Measurements from ENCODE around the gene DAB2IP. TPM values are rescaled to one million over a fixed set of nuclear protein-coding genes. Genes with fewer than 3 reads are reported as not detected.
"Not testable (repeated sequence)": the region's sequence is repeated elsewhere in the genome, so short reads cannot be mapped to it uniquely, and the experiment has no call there.

Gene DAB2IP
- total RNA-seq, 8 experiments from 2014 or later = 8.0 to 27.7 (median 19.6) TPM

DNA sequence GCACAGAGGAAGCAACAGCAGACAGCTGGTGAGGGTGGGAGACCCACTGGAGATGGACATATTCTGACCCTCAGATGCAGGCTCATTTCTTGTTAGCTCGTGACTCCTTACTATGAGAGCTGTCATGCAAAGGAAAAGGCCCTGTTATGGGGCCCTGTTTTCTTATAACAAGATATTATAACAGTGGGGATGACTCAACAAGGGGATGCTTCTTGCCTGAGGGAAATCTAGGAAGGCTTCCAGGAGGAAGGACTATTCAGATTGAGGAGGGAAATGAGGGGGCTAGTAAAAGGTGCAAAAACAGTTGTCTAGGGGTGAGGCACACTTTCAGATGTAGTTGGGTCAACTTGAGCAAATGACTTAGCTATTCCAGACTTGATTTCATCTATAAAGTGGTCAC is 83.0 kb downstream of the DAB2IP start:
- H3K4me1 ChIP-seq (replicated peaks in 1 of 2) = peaks cover 13 to 23% of the 10 kb centered on the region in 2 donors
- 100% methylated on average over 1 of the region's 1 CpG; no CpG with 5 or more reads in 9 of the 10 experiments for WGBS, 10 experiments
- in situ Hi-C loops (cut with MboI; ENCODE audit: low pct_unique_long_range_greater_than_20kb in 2 of 9, low sequenced_read_pairs in 9 of 9, unreplicated experiment in 9 of 9) = loop anchor here in 2 of 9 experiments (25.0 kb wide), 1 partner anchor 253 kb away; no protein-coding TSS in a partner anchor
- H3K27ac ChIP-seq = no peak overlapping the region
- no peak overlapping the region for H3K4me3 ChIP-seq
- ATAC-seq (replicated peaks in 6 of 8) = no peak

DNA sequence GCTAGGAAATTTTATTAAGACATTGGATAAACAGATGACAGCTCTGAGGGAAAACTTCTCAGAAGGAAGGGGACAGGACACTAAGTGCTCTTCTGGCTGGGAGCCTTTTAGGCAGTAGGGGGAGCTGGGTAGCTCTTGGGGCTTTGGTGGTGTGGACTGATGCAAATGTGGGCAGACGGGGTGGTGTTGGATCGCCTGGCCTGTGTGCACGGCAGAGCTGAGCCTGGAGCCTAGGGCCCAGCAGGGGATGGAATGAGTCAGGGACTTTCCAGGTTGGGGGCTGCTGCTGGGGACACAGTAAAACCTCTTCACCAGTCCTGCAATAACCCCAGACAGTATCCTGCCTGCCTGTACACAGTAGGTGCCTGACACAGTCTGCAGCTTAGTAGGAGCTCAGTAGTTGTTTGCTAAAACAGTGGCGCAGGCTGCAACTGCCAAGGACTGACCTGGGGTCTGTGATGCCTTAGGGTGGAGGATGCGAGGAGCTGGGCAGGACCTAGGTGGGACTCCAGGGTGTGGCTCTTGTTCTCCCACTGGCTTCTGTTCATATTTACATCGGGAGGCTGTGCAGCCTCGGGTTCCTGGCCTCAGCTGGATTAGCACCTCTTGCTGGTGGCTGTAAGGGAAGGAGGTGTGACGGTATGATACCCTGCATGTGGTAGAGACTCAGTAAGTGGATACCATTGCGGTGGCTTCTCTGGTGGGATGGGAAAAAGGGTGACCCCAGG is 83.8 kb downstream of the DAB2IP start:
- 0 to 67% (median 43%) methylated on average over 1 to 5 of the region's 9 CpGs; no CpG with 5 or more reads in 2 of the 10 experiments for WGBS, 10 experiments
- no peak overlapping the region for H3K27ac ChIP-seq
- in situ Hi-C loops (cut with MboI; ENCODE audit: low pct_unique_long_range_greater_than_20kb in 2 of 9, low sequenced_read_pairs in 9 of 9, unreplicated experiment in 9 of 9) = loop anchor here in 2 of 9 experiments (25.0 kb wide), 1 partner anchor 252 kb away; no protein-coding TSS in a partner anchor
- peaks cover 13 to 23% of the 10 kb centered on the region in 2 donors for H3K4me1 ChIP-seq (replicated peaks in 1 of 2)
- no peak overlapping the region for H3K4me3 ChIP-seq
- ATAC-seq (replicated peaks in 6 of 8) = peak; percentile 50 to 85 (median 66)

DNA sequence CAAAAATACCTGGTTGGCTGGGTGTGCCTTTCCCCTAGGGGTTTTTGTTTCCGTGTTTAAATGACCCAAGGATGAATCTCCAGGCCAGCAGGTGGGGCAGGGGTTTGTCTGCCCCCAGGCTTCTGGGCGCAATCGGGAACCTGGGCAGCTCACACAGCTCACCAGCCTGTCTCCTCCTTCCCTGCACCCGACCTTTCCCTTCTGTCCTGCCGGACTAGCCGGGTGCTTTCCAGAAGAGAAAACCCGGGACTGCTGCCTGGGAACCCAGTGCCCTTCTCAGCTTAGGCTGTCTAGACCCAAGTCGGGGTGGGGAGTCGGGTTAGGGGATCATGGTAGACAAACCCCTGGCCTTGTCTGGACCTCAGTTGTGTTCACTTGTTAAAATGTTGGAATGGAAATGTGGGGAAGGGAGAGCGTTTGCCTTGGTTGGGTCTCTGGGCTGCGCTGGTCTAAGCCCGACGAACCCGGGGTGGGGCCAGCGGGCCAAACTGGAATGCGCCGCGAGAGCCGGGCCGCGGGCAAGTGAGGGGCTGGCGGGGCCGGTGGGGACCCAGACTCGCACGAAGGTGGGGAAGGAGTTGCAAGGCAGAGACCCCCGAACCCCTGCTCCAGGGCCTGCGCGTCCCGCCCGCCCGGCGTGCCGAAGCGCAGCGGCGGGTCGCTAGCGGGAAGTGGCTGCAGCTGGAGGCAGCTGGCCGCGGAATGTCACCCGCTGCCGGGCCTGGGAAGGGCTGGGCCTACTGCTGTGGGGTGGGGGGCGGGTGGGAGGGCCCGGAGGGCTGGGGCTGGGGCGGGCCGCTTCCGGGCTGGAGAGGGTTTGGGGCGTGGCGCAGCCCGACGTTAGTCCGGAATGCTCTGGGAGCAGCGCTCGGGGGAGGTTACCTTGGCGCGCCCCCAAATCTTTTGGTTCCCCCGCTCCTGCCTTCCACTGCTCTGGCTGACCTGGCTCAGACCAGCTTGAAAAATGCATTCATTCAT is 84.6 kb downstream of the DAB2IP start:
- peak overlapping the region in 1 of 2 donors; percentile 64 for H3K27ac ChIP-seq
- H3K4me1 ChIP-seq (replicated peaks in 1 of 2) = peaks cover 13 to 25% of the 10 kb centered on the region in 2 donors
- 4 to 49% (median 25%) methylated on average over 2 to 11 of the region's 57 CpGs; no CpG with 5 or more reads in 2 of the 10 experiments for WGBS, 10 experiments
- H3K4me3 ChIP-seq = peak overlapping the region in 4 of 5 donors; percentile 15 to 41 (median 36)
- peak; percentile 53 to 86 (median 76) for ATAC-seq (replicated peaks in 6 of 8)
- in situ Hi-C loops (cut with MboI; ENCODE audit: low pct_unique_long_range_greater_than_20kb in 2 of 9, low sequenced_read_pairs in 9 of 9, unreplicated experiment in 9 of 9) = loop anchor here in 2 of 9 experiments (25.0 kb wide), 1 partner anchor 251 kb away; no protein-coding TSS in a partner anchor

DNA sequence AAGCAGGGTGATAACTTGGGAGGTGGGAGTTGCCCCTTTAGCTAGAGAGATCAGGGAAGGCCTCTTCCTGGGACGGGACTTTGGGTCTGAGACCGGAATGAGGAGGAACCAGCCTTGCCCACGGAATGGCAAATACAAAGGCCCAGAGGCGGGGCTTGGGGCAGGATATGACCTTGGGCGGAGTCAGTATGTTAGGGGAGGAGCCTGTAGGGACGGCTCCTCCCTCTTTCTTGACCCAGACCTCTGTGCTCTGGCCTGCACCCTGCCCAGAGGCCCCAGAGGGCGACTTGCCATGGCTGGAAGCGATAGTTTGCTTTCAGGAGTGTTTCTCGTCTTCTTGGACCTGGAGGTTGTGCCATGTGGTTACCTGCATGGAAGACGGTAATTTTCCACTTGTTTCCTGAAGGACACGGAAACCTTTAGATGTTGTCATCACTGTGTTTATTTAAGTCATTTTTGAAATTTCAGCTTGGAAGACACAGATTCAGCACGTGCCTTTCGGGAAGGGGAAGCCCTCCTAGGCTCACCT is 85.6 kb downstream of the DAB2IP start:
- ATAC-seq (replicated peaks in 6 of 8) = peak in 5 of 8 experiments; percentile 20 to 40 (median 31)
- in situ Hi-C loops (cut with MboI; ENCODE audit: low pct_unique_long_range_greater_than_20kb in 2 of 9, low sequenced_read_pairs in 9 of 9, unreplicated experiment in 9 of 9) = loop anchor here in 2 of 9 experiments (25.0 kb wide), 1 partner anchor 250 kb away; no protein-coding TSS in a partner anchor
- Histone ChIP-seq H3K4me3 (peak overlapping the region in 3 of 5 donors; percentile 33 to 41 (median 38)), H3K27ac (no peak overlapping the region), H3K4me1 (replicated peaks in 1 of 2) (peaks cover 13 to 28% of the 10 kb centered on the region in 2 donors)
- WGBS, 10 experiments = 55 to 100% (median 84%) methylated on average over 1 to 8 of the region's 13 CpGs; no CpG with 5 or more reads in 2 of the 10 experiments

DNA sequence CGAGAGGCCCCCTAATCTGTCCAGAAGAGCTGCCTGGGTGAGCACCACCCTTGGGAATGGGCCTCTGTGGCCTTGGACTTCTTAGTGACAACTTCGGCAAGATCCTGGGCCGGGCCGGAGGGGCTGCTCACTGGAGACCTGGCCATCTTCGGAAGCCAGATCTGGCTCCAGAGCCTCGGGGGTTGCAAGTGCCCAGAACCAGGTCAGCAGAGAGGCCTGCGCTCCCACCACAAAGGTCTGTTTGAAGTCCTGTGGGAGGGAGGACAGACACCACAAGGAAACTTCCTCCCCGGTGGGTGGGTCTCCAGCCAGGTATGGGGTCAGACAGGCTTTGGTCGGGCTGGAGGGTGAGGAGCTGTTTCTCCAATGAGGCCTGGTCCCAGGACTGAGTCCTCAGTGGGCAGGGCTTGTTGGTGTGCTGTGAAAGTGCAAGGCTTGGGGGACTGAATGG is 86.1 kb downstream of the DAB2IP start:
- Histone ChIP-seq H3K27ac (no peak overlapping the region), H3K4me1 (replicated peaks in 1 of 2) (peaks cover 13 to 28% of the 10 kb centered on the region in 2 donors), H3K4me3 (no peak overlapping the region)
- 93 to 94% methylated on average over 3 to 5 of the region's 9 CpGs; no CpG with 5 or more reads in 8 of the 10 experiments for WGBS, 10 experiments
- in situ Hi-C loops (cut with MboI; ENCODE audit: low pct_unique_long_range_greater_than_20kb in 2 of 9, low sequenced_read_pairs in 9 of 9, unreplicated experiment in 9 of 9) = loop anchor here in 2 of 9 experiments (25.0 kb wide), 1 partner anchor 250 kb away; no protein-coding TSS in a partner anchor
- no peak for ATAC-seq (replicated peaks in 6 of 8)

DNA sequence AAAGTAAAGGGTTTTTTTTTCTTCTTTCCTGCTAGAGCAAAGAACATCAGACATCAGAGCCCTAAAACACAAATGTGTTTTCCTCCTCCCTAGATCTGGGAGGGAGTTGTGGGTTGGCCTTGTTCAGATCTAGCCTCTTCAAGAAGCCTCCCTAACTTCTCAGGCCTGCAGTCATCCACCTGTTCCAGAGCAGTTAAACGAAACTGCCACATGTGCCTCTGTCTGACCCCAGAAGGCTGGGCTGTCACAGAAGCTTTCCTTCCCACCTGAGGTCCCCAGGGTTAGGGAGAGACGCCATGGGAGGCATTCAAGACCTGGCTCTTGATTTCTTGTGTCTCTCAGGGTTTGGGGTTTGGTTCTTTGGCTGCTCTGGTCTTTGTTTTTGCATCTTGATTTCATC is 87.0 kb downstream of the DAB2IP start:
- in situ Hi-C loops (cut with MboI; ENCODE audit: low pct_unique_long_range_greater_than_20kb in 2 of 9, low sequenced_read_pairs in 9 of 9, unreplicated experiment in 9 of 9) = loop anchor here in 2 of 9 experiments (25.0 kb wide), 1 partner anchor 249 kb away; no protein-coding TSS in a partner anchor
- ATAC-seq (replicated peaks in 6 of 8) = no peak
- Histone ChIP-seq H3K4me3 (no peak overlapping the region), H3K27ac (no peak overlapping the region), H3K4me1 (replicated peaks in 1 of 2) (peaks cover 16 to 33% of the 10 kb centered on the region in 2 donors)
- WGBS, 10 experiments = 20 to 100% (median 84%) methylated on average over 1 to 2 of the region's 2 CpGs; no CpG with 5 or more reads in 2 of the 10 experiments

DNA sequence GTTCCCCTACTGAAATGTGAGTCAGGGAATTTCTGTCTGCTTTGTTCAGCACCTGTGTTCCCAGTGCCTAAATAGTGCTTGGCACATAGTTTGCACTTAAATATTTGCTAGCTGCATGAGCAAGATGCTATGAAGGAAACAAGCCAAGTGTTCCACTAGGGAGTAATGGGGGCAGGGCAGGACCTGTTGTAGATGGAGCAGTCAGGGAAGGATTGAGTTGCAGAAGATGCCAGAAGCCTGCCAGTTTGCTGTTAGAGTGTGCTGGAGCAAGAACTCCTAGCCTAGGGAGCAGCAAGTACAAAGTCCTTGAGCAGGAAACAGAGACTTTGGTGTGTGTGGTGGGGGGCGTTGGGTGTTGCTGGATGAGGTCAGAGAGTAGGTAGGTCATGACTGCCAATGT is 87.5 kb downstream of the DAB2IP start:
- Histone ChIP-seq H3K4me1 (replicated peaks in 1 of 2) (peaks cover 20 to 37% of the 10 kb centered on the region in 2 donors), H3K27ac (no peak overlapping the region)
- 80 to 100% (median 100%) methylated on average over 1 of the region's 1 CpG; no CpG with 5 or more reads in 7 of the 10 experiments for WGBS, 10 experiments

DNA sequence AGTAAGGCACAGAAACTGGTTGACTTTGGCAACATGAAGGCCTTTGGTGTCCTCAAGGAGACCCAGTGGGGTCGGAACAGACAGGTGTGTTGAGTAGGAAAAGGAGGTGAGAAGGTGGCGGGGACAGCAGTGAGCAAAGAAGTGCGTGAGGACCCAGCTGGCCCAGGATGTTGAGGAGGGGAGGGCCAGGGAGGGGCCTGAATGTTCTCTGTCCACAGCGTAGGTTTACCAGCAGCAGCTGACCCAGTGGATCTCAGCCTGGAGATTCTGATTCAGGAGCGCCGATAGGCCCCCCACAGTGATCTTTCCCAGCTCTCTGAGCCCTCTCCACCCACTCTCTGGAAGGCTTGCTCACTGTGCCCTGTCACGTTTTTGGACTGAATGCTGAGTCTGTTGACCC is 88.5 kb downstream of the DAB2IP start:
- H3K27ac ChIP-seq = no peak overlapping the region
- peaks cover 29 to 45% of the 10 kb centered on the region in 2 donors for H3K4me1 ChIP-seq (replicated peaks in 1 of 2)
- no peak for ATAC-seq (replicated peaks in 6 of 8)
- H3K4me3 ChIP-seq = no peak overlapping the region
- in situ Hi-C loops (cut with MboI; ENCODE audit: low pct_unique_long_range_greater_than_20kb in 2 of 9, low sequenced_read_pairs in 9 of 9, unreplicated experiment in 9 of 9) = loop anchor here in 2 of 9 experiments (25.0 kb wide), 1 partner anchor 247 kb away; no protein-coding TSS in a partner anchor
- WGBS, 10 experiments = 0 to 100% (median 80%) methylated on average over 1 to 4 of the region's 7 CpGs; no CpG with 5 or more reads in 2 of the 10 experiments

More for the DNA sequence above, 87.5 kb downstream of the DAB2IP start:
- no peak overlapping the region for H3K4me3 ChIP-seq
- ATAC-seq (replicated peaks in 6 of 8) = no peak
- in situ Hi-C loops (cut with MboI; ENCODE audit: low pct_unique_long_range_greater_than_20kb in 2 of 9, low sequenced_read_pairs in 9 of 9, unreplicated experiment in 9 of 9) = loop anchor here in 2 of 9 experiments (25.0 kb wide), 1 partner anchor 248 kb away; no protein-coding TSS in a partner anchor

DNA sequence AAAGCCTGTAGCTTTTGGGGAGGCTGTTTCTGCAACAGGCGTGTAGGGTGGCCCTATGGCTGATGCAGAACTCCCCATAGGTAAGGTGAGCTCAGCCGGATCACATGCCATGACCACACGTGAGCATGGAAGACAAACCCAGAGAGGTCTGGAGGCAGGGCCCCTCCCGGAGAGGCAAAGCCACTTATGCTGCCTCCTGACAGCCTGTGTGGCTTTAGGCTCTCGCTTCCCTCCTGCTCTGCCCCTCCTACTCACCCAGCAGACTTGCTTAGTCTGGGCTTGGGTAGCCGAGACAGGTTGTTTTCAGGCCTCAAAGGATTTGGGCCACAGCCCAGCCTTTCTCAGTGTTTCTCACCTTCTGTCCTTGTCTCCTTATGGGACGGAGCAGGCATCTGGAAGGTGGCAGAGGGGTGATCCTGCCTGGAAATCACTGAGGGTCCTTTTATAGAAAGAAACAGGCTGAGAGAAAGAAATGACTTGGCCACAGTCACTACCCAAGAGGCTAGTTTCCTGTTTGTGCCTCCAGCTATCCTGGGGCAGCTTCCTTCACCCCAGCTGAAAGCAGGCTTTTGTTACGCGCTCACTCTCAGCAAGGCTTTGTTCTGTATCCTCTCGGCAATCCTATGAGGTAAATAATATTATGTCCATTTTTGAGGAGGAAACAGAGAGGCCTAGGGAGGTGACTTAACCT is 89.9 kb downstream of the DAB2IP start:
- in situ Hi-C loops (cut with MboI; ENCODE audit: low pct_unique_long_range_greater_than_20kb in 2 of 9, low sequenced_read_pairs in 9 of 9, unreplicated experiment in 9 of 9) = loop anchor here in 2 of 9 experiments (25.0 kb wide), 1 partner anchor 246 kb away; no protein-coding TSS in a partner anchor
- Histone ChIP-seq H3K4me3 (no peak overlapping the region), H3K27ac (no peak overlapping the region), H3K4me1 (replicated peaks in 1 of 2) (peaks cover 22 to 38% of the 10 kb centered on the region in 2 donors)
- ATAC-seq (replicated peaks in 6 of 8) = peak in 3 of 8 experiments; percentile 18 to 29 (median 25)
- WGBS, 10 experiments = 53 to 96% (median 89%) methylated on average over 2 to 6 of the region's 10 CpGs; no CpG with 5 or more reads in 2 of the 10 experiments

DNA sequence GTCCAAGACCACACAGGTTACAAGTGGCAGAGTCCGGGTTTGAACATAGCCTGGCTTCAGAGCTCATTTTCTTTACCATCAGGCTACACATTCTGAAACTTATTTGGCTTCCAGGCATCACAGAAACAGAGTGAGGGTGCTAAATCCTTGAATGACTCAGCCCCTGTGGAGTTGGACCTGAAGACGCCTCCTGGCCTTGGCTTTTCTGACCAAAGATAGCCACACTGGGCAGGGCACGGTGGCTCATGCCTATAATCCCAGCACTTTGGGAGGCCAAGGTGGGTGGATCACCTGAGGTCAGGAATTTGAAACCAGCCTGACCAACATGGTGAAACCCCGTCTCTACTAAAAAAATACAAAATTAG is 90.5 kb downstream of the DAB2IP start:
- WGBS, 10 experiments = 80 to 100% (median 83%) methylated on average over 1 to 3 of the region's 4 CpGs; no CpG with 5 or more reads in 5 of the 10 experiments
- not testable (repeated sequence) for ATAC-seq (replicated peaks in 6 of 8); H3K27ac ChIP-seq; H3K4me3 ChIP-seq
- peaks cover 17 to 33% of the 10 kb centered on the region in 2 donors for H3K4me1 ChIP-seq (replicated peaks in 1 of 2)
- in situ Hi-C loops (cut with MboI; ENCODE audit: low pct_unique_long_range_greater_than_20kb in 2 of 9, low sequenced_read_pairs in 9 of 9, unreplicated experiment in 9 of 9) = loop anchor here in 2 of 9 experiments (25.0 kb wide), 1 partner anchor 245 kb away; no protein-coding TSS in a partner anchor

DNA sequence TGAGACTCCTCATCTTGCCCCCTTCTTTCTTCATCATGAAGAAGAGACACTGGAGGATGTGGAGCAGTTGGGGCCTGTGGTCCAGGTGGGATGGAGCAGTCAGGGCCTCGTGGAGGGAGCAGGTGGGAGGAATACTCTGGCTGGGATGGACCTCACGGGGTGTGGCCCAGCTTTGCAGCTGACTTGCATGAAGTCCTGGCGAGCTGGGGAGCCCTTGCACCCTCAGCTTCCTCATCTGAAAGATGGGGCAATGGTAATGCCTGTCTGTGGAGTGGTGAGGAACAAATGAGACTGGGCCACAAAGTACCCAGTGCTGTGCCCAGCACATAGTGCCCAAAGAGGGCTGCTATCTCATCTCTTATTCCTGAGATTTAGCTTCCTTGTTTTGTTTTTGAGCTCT is 91.5 kb downstream of the DAB2IP start:
- Histone ChIP-seq H3K4me3 (no peak overlapping the region), H3K4me1 (replicated peaks in 1 of 2) (peaks cover 17 to 25% of the 10 kb centered on the region in 2 donors), H3K27ac (no peak overlapping the region)
- WGBS, 10 experiments = 0 to 80% (median 0%) methylated on average over 1 of the region's 3 CpGs; no CpG with 5 or more reads in 7 of the 10 experiments
- in situ Hi-C loops (cut with MboI; ENCODE audit: low pct_unique_long_range_greater_than_20kb in 2 of 9, low sequenced_read_pairs in 9 of 9, unreplicated experiment in 9 of 9) = loop anchor here in 2 of 9 experiments (25.0 kb wide), 1 partner anchor 244 kb away; no protein-coding TSS in a partner anchor
- ATAC-seq (replicated peaks in 6 of 8) = no peak

All from motor neuron (in vitro differentiated cells).